SIG-M5 treated with dmso at 0.1 percent for 504 hours (cell line): ENCODE measurements around the gene XIAP.
"Not testable (repeated sequence)": the region's sequence is repeated elsewhere in the genome, so short reads cannot be mapped to it uniquely, and the experiment has no call there.

Experiments used
- DNase-seq: peaks from one replicate; lab custom pipeline; 2025; ENCODE audit not compliant: unreplicated experiment; lab: John Stamatoyannopoulos, UW

XIAP gene

GRCh38 chrX:123873956-123874355, 14.1 kb downstream of the XIAP start:
- DNase-seq = no peak

DNA sequence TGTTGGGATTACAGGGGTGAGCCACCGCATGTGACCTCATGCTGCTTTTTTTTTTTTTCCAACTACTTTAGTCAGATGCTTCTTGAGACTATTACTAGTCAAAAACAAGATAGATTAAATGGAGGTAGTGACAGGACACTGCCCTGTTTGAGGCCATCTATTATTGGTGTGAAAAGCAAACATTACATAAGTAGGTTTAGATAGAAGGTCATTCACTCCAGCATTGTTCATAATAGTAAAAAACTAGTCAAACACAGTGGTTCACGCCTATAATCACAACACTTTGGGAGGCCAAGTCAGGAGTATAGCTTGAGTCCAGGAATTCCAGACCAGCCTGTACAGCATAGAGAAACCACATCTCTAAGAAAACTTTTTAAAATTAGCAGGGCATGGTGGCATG, 16.3 kb downstream of the XIAP start:
- no peak for DNase-seq

GRCh38 chrX:123876844-123877243, 17.0 kb downstream of the XIAP start:
- no peak for DNase-seq

GRCh38 chrX:123878252-123878721, 18.4 kb downstream of the XIAP start:
- peak; percentile 77 for DNase-seq

DNA sequence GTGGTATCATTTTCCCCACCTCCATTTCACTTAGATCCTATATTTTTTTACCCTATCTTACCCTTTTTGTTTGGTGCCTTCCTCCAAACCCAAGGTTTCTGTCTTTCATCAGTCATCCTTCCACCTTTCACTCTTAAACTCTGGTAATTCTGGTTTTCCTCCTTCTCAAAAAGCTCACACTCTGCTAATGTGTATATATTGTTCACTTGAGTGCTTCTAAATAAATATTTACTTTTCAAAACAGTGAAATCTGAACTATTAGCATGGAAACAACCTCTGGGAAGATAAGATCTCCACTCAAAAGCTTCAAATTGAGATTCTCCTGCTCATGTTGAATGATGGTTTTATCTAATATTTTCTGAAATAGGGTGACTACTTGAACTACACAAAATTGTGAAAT, 21.5 kb downstream of the XIAP start:
- DNase-seq = no peak

DNA sequence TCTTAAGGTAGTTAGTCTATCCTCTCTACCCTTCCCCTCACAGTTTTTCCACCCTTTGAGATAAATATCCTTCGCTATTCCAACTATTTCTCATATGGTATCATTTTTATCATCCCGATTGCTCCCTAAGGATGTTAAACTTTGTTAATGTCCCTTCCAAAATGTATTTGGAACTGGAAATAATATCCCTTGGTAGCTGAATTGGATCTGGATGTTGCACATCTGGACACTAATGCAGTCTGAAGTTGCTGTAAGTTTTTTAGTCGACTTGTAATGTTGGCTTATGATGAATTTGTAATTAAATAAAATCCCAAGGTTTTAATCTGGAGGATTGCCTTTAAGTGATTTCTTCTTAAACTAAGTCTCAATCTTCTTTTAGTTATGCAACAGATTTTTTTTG, 22.5 kb downstream of the XIAP start:
- no peak for DNase-seq

GRCh38 chrX:123884809-123885408, 25.1 kb downstream of the XIAP start:
- DNase-seq = peak; percentile 58

DNA sequence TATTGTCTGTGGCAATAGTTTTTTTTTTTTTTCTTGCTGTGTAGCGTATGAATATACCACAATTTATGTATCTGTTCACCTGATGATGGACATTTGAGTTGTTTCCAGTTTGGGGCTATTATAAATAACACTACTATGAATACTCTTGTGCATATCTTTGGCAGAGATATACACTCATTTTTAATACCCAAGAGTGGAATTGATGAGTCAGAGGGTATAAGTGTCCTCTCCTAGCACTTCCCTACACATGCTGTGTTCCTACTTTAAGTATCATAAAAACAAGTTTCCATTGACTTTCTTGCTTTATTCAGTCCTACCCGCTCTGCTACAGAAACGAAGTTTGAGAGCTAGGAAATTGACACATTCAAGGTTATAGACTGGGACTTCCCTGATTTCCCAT, 39.8 kb downstream of the XIAP start:
- no peak for DNase-seq

GRCh38 chrX:123903261-123903660, 43.4 kb downstream of the XIAP start:
- not testable (repeated sequence) for DNase-seq

GRCh38 chrX:123905332-123905731, 45.5 kb downstream of the XIAP start:
- no peak for DNase-seq

DNA sequence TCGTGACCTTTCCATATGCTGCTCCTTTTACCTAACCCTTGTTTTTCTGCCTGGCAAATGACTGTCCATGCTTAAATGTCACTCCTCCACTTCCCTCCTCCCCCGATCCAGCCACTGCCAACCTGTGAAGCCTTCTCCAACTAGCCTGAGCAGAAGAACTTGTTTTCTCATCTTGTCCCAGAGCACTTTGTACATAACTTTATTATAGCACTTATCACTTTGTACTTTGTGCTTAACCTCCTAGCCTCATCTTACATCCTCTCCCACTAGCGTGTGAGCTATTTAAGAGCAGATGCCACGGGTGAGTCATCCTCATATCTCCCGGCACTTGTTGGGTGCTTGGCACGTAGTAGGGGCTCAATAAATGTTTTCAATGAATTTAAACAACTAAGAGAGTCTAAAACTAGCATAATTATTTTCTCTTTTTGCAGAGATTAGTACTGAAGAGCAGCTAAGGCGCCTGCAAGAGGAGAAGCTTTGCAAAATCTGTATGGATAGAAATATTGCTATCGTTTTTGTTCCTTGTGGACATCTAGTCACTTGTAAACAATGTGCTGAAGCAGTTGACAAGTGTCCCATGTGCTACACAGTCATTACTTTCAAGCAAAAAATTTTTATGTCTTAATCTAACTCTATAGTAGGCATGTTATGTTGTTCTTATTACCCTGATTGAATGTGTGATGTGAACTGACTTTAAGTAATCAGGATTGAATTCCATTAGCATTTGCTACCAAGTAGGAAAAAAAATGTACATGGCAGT, 46.9 kb downstream of the XIAP start:
- DNase-seq = no peak

GRCh38 chrX:123909523-123909922, 49.7 kb downstream of the XIAP start:
- DNase-seq = peak; percentile 71

- no peak for DNase-seq
Observed at GRCh38 chrX:123917069-123917468, 57.2 kb downstream of the XIAP start.

DNA sequence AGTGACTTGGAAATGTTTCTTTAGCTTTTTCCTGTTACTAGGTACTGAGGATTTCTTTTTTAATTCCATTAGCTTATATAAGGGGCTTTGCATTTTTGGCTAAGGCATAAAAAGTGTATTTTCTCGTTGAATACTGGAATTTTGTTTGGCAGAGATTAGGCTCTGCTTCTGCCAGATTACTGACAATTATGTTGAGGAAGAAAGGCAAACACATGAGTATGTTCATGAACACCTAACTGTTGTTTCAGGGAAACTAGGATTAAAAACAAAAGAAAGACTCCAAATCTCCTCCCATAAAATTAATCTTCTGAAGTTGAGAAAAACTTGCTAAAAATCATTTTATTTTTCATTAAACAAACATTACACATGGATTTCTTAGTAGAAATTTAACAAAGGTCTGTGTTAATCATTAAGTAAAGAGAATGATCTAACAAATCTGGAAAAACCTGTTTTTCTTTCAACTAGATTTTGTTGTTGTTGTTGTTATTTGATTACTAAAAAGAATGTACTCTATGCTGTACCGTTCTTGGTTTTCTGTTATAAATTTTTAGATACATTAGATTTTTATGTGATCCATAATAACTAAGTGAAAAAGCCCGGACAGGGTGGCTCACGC, 58.4 kb downstream of the XIAP start:
- DNase-seq = no peak

GRCh38 chrX:123920105-123920785, 60.4 kb downstream of the XIAP start:
- no peak for DNase-seq

DNA sequence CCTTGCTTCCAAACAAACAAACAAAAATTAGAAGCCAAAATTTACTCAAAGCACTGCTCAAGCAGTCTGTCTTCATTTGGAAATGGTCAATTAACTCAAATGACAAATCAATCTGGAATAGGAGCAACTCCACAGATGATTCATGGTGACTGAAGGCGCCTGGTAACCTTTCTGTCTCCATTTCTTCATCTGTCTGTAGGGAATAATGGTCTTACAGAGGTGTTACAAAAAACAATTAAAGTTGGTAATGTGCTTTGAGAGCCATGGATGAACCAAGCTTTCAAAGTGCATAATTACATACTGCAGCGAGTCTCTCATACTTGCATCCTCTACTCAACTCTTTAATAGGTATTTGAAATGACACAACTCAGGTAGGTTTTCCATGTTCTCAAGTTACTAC, 63.4 kb downstream of the XIAP start:
- DNase-seq = no peak

- no peak for DNase-seq
Observed at GRCh38 chrX:123924186-123924585, 64.3 kb downstream of the XIAP start.

- DNase-seq = no peak
Observed at GRCh38 chrX:123927845-123928244, 68.0 kb downstream of the XIAP start.

- not testable (repeated sequence) for DNase-seq
Observed at GRCh38 chrX:123932055-123932454, 72.2 kb downstream of the XIAP start.

GRCh38 chrX:123943074-123943473, 83.2 kb downstream of the XIAP start:
- no peak for DNase-seq

DNA sequence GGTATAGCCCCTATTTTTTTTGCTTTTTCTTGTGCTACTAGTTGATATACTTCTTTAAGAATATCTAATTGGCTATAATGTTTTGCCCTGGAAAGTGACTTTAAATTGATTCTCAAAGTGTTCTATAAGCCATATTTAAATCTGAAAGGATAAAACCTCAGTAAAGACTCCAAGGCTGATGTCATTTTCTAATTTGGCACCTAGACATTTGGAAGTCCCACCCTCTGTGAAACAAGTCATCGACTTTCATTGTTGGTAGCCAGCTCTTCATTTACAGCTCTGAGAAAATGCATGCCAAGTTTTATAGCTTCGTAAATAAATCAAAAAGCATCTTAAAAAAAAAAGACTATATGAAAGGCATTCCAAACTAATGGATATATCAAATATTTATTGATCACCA, 83.6 kb downstream of the XIAP start:
- no peak for DNase-seq

- DNase-seq = no peak
Observed at GRCh38 chrX:123949846-123950245, 90.0 kb downstream of the XIAP start.
